Nucleus accumbens (tissue), 56 donors: ENCODE measurements around the gene MBP.
"Not testable (repeated sequence)": the region's sequence is repeated elsewhere in the genome, so short reads cannot be mapped to it uniquely, and the experiment has no call there.

Experiments
- DNase-seq, 56 donors: peaks; one replicate each; lab custom pipeline; 2025; lab: John Stamatoyannopoulos, UW

MBP gene

GRCh38 chr18:76982038-76982437 is 150.5 kb downstream of the MBP start:
- DNase-seq = no peak

GRCh38 chr18:76981396-76981968 is 151.1 kb downstream of the MBP start:
- DNase-seq = no peak

GRCh38 chr18:76980663-76981395 is 151.8 kb downstream of the MBP start:
- peak in 2 of 56 donors; percentile 38 to 58 for DNase-seq

GRCh38 chr18:76979906-76980305 is 152.7 kb downstream of the MBP start:
- DNase-seq = no peak

GRCh38 chr18:76979111-76979751 is 153.4 kb downstream of the MBP start:
- DNase-seq = peak in 2 of 56 donors; percentile 43 to 57

GRCh38 chr18:76978616-76979015 is 154.0 kb downstream of the MBP start:
- DNase-seq = no peak

GRCh38 chr18:76977684-76978232 is 154.8 kb downstream of the MBP start:
- DNase-seq = no peak

- no peak for DNase-seq
Observed at GRCh38 chr18:76977108-76977621, 155.4 kb downstream of the MBP start.

GRCh38 chr18:76975577-76976110 is 156.9 kb downstream of the MBP start:
- DNase-seq = no peak

GRCh38 chr18:76974386-76974785 is 158.2 kb downstream of the MBP start:
- no peak for DNase-seq

- no peak for DNase-seq
Observed at GRCh38 chr18:76973520-76974266, 158.9 kb downstream of the MBP start.

- no peak for DNase-seq
Observed at GRCh38 chr18:76972846-76973519, 159.6 kb downstream of the MBP start.

- no peak for DNase-seq
Observed at GRCh38 chr18:76972241-76972640, 160.3 kb downstream of the MBP start.

GRCh38 chr18:76970770-76971559 is 161.6 kb downstream of the MBP start:
- peak in 5 of 56 donors; percentile 37 to 53 (median 39) for DNase-seq

GRCh38 chr18:76967721-76968472 is 164.7 kb downstream of the MBP start:
- no peak for DNase-seq

GRCh38 chr18:76967299-76967698 is 165.3 kb downstream of the MBP start:
- DNase-seq = not testable (repeated sequence)

GRCh38 chr18:76965555-76966151 is 166.9 kb downstream of the MBP start:
- not testable (repeated sequence) for DNase-seq

GRCh38 chr18:76963936-76964335 is 168.6 kb downstream of the MBP start:
- no peak for DNase-seq
